MG63 (cell line): ENCODE results near the gene ENO2. TPM values are rescaled to one million over a fixed set of nuclear protein-coding genes. Genes with fewer than 3 reads are reported as not detected.

Experiments used
- DNase-seq: peaks from one replicate; pipeline ENCODE4 v3.0.0-alpha.2; 2020
- H3K27me3 ChIP-seq: fragments of 250-450 bp; sonication (Bioruptor Pico); 2 replicates; pipeline ENCODE4 v1.5.1; 2020; ENCODE audit warnings: mild to moderate bottlenecking, moderate library complexity
- H3K36me3 ChIP-seq: fragments of 250-450 bp; sonication (Bioruptor Pico); 2 replicates; pipeline ENCODE4 v1.5.1; 2020; ENCODE audit warnings: mild to moderate bottlenecking, moderate library complexity
- H3K4me3 ChIP-seq: fragments of 250-450 bp; sonication (Bioruptor Pico); 2 replicates; pipeline ENCODE4 v1.5.1; 2020; ENCODE audit warnings: mild to moderate bottlenecking, moderate library complexity
- H3K9me3 ChIP-seq: fragments of 250-450 bp; sonication (Bioruptor Pico); 2 replicates; pipeline ENCODE4 v1.5.1; 2020; ENCODE audit warnings: mild to moderate bottlenecking, moderate library complexity
- total RNA-seq: library from RNA; depleted of rRNA; stranded (reverse); fragments of >200 nt; shearing (Covaris generic); gene quantifications from 2 replicates; pipeline ENCODE4 v1.2.3, GENCODE V29; 2014; ENCODE audit warnings: low replicate concordance

The ENO2 gene
- total RNA-seq, 1 experiment from 2014 or later = 11.9 TPM

GRCh38 chr12:6948873-6949594 is 34.7 kb downstream of the ENO2 start:
- no peak overlapping the region for H3K4me3 ChIP-seq
- H3K9me3 ChIP-seq = no peaks in the 10 kb centered on the region
- no peak for DNase-seq
- H3K36me3 ChIP-seq = no peaks in the 10 kb centered on the region
- no peaks in the 10 kb centered on the region for H3K27me3 ChIP-seq

DNA sequence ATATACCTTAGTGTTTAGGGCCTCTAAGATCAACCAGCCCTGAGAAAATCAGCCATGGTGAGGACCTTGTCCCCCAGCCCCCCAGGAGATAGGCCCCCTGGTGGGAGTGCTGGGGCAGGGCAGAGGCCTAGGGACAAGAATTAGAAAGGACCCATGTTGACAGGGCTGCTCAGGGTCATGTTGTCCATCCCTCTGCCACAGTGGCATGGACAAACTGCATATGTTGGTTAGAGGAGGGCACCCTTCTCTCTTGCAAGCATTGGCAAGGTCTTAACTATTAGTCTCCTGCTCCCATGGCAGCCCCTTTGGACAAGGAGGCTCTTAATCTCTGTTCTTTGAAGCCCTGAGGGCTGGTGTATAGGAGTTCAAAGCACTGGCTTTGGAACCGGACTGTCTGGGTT is 36.0 kb downstream of the ENO2 start:
- Histone ChIP-seq H3K36me3 (no peaks in the 10 kb centered on the region), H3K9me3 (no peaks in the 10 kb centered on the region), H3K27me3 (no peaks in the 10 kb centered on the region), H3K4me3 (no peak overlapping the region)
- no peak for DNase-seq

DNA sequence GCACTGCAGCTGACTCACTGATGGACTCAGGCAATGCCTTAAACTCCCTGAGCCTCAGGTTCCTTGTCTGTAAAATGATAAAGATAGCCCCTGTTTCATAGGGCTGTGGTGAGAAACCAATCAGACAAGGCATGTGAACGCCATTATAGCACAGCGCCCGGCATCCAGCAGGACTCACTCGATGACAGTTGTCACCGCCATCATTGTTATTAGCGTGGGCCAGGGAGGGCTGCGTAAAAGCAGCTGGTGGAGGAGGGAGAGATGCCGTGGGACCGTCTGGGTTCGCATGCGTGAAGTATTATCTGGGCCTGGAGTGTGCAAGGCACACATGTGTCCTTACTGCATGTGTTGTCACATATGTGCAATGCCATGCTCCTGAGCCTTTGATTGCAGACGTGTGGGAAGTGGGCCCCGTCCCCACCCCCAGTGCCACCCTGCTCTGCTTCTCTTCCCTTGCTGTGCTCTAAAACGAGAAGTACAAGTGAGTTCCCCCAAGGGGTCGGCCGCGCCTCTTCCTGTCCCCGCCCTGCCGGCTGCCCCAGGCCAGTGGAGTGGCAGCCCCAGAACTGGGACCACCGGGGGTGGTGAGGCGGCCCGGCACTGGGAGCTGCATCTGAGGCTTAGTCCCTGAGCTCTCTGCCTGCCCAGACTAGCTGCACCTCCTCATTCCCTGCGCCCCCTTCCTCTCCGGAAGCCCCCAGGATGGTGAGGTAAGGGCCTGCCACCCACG is 36.6 kb downstream of the ENO2 start, which contains the start of gene PTPN6:
Gene PTPN6 (plus strand): TSS at position 546 of the 730 bp plus-strand sequence. CDS start 157 bp downstream, at position 703.
- Histone ChIP-seq H3K9me3 (no peaks in the 10 kb centered on the region), H3K4me3 (no peak within 1 kb of the TSS), H3K27me3 (no peaks in the 10 kb centered on the region), H3K36me3 (no peaks in the 10 kb centered on the region)
- DNase-seq = no peak

DNA sequence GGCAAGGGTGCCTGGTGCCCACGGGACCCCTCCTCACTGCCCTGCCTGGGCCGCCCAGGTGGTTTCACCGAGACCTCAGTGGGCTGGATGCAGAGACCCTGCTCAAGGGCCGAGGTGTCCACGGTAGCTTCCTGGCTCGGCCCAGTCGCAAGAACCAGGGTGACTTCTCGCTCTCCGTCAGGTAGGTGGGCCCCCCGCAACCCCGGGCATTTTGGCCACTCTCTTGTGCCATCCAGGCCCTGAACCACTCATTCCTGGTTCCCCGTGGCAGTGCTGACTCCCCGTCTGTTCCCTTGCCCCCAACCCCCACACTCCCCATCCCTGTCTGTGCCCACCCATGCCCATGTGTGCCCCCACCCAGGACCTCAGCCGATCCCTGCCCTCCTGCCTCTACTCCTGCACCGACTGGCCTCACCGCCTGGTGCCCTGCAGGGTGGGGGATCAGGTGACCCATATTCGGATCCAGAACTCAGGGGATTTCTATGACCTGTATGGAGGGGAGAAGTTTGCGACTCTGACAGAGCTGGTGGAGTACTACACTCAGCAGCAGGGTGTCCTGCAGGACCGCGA is 37.3 kb downstream of the ENO2 start:
- no peaks in the 10 kb centered on the region for H3K36me3 ChIP-seq
- no peak for DNase-seq
- H3K9me3 ChIP-seq = no peaks in the 10 kb centered on the region
- no peak overlapping the region for H3K4me3 ChIP-seq
- H3K27me3 ChIP-seq = no peaks in the 10 kb centered on the region

DNA sequence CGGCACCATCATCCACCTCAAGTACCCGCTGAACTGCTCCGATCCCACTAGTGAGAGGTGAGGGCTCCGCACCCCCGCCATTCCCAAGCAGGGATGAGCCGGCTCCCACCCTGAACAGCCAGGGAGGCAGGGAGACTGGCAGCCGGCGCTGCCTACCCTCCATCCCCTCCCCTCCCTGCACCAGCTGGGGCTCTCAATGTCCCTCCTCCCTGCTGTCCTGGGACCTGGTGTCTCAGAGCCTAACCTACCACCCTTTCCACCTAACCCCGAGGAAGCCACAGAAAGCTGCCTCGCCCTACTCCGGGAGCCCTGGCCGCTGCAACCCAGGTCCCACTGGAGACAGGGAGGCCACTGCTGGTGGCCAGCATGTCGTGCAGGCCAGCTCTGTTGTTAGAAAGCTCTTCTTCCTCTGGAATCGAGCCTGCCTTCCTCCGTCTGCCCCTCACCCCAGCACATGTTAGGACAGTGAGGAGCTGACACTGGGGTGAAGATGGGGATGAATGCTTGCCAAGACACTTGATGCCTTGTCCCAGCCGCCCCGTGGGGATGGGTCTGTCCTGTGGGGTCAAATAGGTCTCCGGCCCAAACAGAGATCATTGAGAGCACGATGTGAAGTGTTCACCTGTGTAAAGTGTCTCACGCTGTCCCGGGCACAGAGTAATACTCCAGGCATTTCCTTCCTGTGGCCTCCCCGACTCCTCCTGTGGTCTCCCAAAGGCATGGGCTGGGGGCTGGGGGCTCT is 37.9 kb downstream of the ENO2 start:
- H3K4me3 ChIP-seq = no peak overlapping the region
- no peak for DNase-seq

GRCh38 chr12:6952863-6953441 is 38.6 kb downstream of the ENO2 start:
- no peak for DNase-seq
- no peaks in the 10 kb centered on the region for H3K36me3 ChIP-seq
- no peaks in the 10 kb centered on the region for H3K27me3 ChIP-seq
- H3K9me3 ChIP-seq = no peaks in the 10 kb centered on the region
- no peak overlapping the region for H3K4me3 ChIP-seq

More for the DNA sequence above, 37.9 kb downstream of the ENO2 start:
- Histone ChIP-seq H3K9me3 (no peaks in the 10 kb centered on the region), H3K27me3 (no peaks in the 10 kb centered on the region), H3K36me3 (no peaks in the 10 kb centered on the region)

DNA sequence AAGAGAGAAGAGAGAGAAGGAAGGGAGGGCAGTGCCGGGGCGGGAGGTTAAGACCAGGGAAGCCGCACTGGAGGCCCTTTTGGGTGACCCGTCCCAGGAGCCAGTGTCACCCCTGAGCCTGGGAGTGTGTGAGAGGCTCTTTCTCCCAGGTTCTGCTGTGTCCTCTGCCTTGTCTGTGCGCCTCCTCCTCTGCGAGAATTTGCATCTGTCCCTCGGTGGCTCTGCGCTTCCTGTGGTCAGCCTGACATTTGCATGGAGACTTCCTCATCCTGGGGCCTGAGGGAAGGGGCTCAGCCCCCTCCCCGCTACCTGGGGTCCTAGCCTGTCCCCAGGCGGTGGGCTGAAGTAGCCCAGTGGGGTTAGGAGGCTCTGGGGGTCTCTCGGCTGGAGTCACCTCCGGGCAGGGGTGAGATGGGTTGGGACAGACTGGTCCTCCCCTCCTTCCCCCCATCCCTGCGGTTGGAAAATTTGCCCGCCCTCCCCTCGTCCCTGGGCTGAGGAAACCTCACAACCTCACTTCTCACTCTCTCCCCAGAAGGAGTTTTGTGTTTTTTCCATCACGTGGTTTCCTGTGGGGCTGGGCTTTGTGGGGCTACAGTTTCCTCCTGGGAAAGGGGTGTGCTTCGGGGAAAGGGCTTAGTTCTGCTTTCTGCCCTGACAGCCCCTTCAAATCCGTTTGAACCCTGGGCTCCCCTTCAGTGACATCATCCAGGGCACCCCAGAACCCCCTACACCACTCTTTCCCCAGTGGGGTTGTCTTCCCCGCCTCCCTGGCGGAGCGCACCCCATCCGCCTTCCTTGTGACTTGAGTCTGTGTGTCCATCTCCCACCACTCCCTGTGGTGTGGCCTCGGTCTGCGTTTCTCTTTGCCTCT is 39.3 kb downstream of the ENO2 start:
- no peak overlapping the region for H3K4me3 ChIP-seq
- DNase-seq = no peak
- no peaks in the 10 kb centered on the region for H3K36me3 ChIP-seq
- H3K9me3 ChIP-seq = no peaks in the 10 kb centered on the region
- no peaks in the 10 kb centered on the region for H3K27me3 ChIP-seq

- no peaks in the 10 kb centered on the region for H3K36me3 ChIP-seq
- DNase-seq = no peak
- no peak overlapping the region for H3K4me3 ChIP-seq
- no peaks in the 10 kb centered on the region for H3K27me3 ChIP-seq
- H3K9me3 ChIP-seq = no peaks in the 10 kb centered on the region
These were observed 40.1 kb downstream of the ENO2 start for GRCh38 chr12:6954316-6955107.

- H3K36me3 ChIP-seq = no peaks in the 10 kb centered on the region
- H3K27me3 ChIP-seq = no peaks in the 10 kb centered on the region
- DNase-seq = no peak
- no peaks in the 10 kb centered on the region for H3K9me3 ChIP-seq
- no peak overlapping the region for H3K4me3 ChIP-seq
These were observed 41.0 kb downstream of the ENO2 start for GRCh38 chr12:6955108-6956020.

DNA sequence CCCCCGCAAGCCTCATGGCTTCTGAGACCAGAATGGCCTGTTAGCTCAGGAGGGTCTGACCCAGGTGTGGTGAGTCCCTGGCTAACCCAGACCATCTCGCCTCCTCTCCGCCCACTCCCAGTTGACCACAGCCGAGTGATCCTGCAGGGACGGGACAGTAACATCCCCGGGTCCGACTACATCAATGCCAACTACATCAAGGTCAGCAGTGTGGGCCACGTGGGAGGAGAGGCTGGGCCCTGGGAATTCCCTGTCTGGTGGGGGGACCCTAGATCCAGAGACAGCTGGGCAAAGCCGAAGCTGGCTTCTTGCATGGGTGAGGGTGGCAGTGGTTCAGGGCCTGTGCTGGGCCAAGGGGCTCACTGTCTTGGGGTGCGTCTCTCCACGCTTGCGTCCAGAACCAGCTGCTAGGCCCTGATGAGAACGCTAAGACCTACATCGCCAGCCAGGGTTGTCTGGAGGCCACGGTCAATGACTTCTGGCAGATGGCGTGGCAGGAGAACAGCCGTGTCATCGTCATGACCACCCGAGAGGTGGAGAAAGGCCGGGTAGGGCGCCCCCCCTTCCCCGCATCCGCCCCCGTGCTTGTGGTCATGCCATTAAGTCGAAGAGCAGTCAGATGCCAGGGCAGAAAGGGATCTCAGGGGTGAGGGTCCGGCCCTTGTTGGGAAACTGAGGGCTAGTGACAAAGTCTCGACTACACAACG is 41.8 kb downstream of the ENO2 start:
- H3K36me3 ChIP-seq = no peaks in the 10 kb centered on the region
- no peaks in the 10 kb centered on the region for H3K9me3 ChIP-seq
- DNase-seq = no peak
- H3K27me3 ChIP-seq = no peaks in the 10 kb centered on the region
- H3K4me3 ChIP-seq = no peak overlapping the region

GRCh38 chr12:6957151-6957701 is 42.8 kb downstream of the ENO2 start:
- Histone ChIP-seq H3K9me3 (no peaks in the 10 kb centered on the region), H3K4me3 (no peak overlapping the region), H3K36me3 (no peaks in the 10 kb centered on the region), H3K27me3 (no peaks in the 10 kb centered on the region)
- DNase-seq = no peak

DNA sequence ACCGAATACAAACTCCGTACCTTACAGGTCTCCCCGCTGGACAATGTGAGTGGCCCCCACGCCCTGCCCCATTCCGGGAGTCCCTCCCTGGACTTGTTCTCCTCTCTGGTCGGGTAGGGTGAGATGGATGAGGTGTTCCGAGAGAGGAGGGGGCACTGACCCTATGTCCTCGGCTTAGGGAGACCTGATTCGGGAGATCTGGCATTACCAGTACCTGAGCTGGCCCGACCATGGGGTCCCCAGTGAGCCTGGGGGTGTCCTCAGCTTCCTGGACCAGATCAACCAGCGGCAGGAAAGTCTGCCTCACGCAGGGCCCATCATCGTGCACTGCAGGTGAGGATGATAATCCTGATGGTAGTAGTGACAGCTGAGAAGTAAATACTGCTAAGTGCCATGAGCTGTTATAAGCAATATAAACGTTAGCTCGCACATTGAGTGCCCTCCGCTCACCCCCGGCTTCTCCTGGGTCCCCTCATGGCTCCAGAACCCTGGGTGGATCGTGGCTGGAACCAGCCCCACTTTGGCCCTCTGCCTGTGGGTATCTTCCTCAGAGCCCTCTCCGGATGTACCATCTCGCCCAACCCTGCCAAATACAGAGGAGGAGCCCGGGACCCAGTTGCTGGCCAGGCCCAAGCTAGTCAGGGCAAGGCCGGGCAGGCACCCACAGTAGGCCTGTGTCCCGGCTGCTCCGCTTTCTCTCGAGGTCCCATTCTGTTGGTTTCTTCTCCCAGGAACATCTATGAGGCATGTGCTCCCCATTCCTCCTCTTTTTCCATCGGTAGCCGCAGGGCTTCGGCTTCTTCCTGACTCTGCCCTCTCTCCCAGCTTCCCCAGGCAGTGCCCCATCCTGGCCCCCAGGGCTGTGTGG is 43.6 kb downstream of the ENO2 start:
- Histone ChIP-seq H3K27me3 (no peaks in the 10 kb centered on the region), H3K36me3 (no peaks in the 10 kb centered on the region), H3K4me3 (no peak overlapping the region), H3K9me3 (no peaks in the 10 kb centered on the region)
- no peak for DNase-seq

DNA sequence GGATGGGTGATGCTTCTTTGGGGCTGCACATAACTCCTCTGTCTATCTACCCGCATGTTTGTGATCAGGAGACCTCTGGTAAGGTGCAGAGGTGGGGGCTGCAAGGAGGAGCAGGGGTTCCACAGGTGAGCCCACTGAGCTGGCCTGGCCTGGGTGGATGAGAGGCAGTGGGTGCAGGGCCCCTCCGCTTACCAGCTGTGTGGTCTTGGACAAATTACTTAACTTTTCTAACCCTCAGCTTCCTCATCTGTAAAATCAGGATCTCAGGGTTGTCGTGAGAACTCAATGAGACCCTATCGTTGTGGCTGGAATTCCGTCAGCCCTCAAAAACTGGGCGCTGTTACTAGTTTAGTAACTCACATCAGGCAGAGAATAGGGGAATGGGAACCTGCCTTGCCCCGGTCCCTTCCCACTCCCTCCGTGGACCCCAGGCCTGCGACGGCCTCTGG is 44.3 kb downstream of the ENO2 start:
- Histone ChIP-seq H3K9me3 (no peaks in the 10 kb centered on the region), H3K36me3 (no peaks in the 10 kb centered on the region), H3K4me3 (no peak overlapping the region), H3K27me3 (no peaks in the 10 kb centered on the region)
- DNase-seq = no peak
